Measurements from ENCODE around the gene MTCP1.

MTCP1 gene

GRCh38 chrX:155053656-155054055, 17.3 kb downstream of the MTCP1 start:
- no peaks in the 10 kb centered on the region for H3K36me3 ChIP-seq
- no peak overlapping the region for H3K27ac ChIP-seq
- TF ChIP-seq, protein P1, sequence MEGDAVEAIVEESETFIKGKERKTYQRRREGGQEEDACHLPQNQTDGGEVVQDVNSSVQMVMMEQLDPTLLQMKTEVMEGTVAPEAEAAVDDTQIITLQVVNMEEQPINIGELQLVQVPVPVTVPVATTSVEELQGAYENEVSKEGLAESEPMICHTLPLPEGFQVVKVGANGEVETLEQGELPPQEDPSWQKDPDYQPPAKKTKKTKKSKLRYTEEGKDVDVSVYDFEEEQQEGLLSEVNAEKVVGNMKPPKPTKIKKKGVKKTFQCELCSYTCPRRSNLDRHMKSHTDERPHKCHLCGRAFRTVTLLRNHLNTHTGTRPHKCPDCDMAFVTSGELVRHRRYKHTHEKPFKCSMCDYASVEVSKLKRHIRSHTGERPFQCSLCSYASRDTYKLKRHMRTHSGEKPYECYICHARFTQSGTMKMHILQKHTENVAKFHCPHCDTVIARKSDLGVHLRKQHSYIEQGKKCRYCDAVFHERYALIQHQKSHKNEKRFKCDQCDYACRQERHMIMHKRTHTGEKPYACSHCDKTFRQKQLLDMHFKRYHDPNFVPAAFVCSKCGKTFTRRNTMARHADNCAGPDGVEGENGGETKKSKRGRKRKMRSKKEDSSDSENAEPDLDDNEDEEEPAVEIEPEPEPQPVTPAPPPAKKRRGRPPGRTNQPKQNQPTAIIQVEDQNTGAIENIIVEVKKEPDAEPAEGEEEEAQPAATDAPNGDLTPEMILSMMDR (IDR thresholded peaks at IDR 0.05), result no peak
- no peaks in the 10 kb centered on the region for H3K9me3 ChIP-seq
- H3K4me1 ChIP-seq (ENCODE audit: control insufficient read depth in 1 of 2, insufficient read depth in 1 of 2, low read depth in 1 of 2, low read length in 1 of 2), result peaks cover 6 to 7% of the 10 kb centered on the region in 2 experiments
- no peak overlapping the region for H3K4me3 ChIP-seq (ENCODE audit: low read depth in 1 of 2, low read length in 1 of 2)
- no peaks in the 10 kb centered on the region for H3K27me3 ChIP-seq

GRCh38 chrX:155052738-155053498, 18.0 kb downstream of the MTCP1 start:
- Histone ChIP-seq H3K4me3 (ENCODE audit: low read depth in 1 of 2, low read length in 1 of 2) (no peak overlapping the region), H3K27me3 (no peaks in the 10 kb centered on the region), H3K9me3 (no peaks in the 10 kb centered on the region), H3K27ac (no peak overlapping the region), H3K36me3 (no peaks in the 10 kb centered on the region), H3K4me1 (ENCODE audit: control insufficient read depth in 1 of 2, insufficient read depth in 1 of 2, low read depth in 1 of 2, low read length in 1 of 2) (peaks cover 6 to 7% of the 10 kb centered on the region in 2 experiments)
- TF ChIP-seq, protein P1 (IDR thresholded peaks at IDR 0.05), result no peak

DNA sequence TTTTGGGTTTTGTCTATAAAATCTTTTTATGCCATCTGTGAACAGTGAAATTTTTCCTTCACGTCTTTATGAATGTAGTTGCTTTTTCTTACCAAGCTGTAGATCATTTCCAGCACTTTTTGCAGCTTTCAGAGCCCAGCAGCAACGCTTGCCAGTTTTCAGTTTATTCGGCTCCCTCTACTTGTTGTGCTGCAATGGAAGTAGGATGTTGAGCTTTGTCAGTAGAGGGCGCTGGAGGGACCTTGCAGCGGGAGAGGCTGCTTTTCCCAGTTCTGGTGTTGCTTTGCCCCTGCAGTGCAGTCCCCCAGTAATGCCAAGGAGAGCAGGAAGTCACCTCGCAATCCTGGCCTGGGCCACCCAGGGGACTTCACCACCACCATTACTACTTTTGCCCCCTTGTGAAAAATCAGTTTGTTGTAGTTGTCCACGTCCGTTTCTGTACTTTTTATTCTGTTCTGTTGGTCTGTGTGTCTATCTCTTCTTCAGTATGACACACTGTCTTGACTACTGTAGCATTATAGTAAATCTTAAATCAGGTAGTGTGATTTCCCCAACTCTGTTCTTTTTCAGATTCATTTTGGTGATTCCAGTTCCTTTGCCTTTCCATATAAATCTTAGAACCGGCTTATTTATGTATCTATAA, 21.8 kb downstream of the MTCP1 start:
- Histone ChIP-seq H3K27me3 (no peaks in the 10 kb centered on the region), H3K4me3 (ENCODE audit: low read depth in 1 of 2, low read length in 1 of 2) (no peak overlapping the region), H3K4me1 (ENCODE audit: control insufficient read depth in 1 of 2, insufficient read depth in 1 of 2, low read depth in 1 of 2, low read length in 1 of 2) (no peaks in the 10 kb centered on the region), H3K27ac (no peak overlapping the region), H3K9me3 (no peaks in the 10 kb centered on the region), H3K36me3 (no peaks in the 10 kb centered on the region)
- TF ChIP-seq, protein P1 (IDR thresholded peaks at IDR 0.05), result peak; percentile 41

DNA sequence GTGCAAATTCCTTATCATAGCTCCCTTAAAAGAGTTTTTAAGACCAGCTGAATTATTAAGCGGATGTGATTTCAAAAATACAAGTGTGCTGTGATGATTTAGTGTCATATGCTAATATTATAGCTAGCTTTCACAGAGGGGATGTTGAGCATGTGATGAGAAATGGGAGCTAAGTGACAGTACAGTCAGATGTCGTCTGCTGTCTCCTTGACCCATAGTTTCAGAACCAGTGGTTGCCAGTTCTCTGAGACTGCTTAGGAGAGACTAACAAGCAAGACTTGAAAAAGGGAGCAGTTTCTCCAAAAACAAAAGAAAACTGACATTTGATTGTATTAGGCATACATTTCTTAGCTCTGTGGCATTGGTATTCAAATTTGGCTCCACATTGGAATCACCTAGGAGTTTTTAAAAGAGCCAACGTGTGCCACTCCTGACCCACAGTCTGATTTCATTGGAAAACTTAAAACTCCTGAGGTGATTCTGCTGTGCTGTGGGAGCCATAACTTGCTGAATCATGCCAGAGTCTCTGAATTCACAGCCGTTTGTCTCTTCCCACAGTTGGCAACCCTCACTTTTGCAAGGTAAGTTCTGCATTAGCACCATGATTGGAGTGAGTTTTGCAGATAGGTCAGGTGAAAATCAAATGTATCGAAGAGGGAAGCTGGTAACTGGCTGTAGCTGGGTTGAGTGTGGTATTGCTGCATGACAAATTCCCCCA, 24.0 kb downstream of the MTCP1 start:
- Histone ChIP-seq H3K9me3 (no peaks in the 10 kb centered on the region), H3K4me3 (ENCODE audit: low read depth in 1 of 2, low read length in 1 of 2) (no peak overlapping the region), H3K27ac (no peak overlapping the region), H3K4me1 (ENCODE audit: control insufficient read depth in 1 of 2, insufficient read depth in 1 of 2, low read depth in 1 of 2, low read length in 1 of 2) (no peaks in the 10 kb centered on the region), H3K27me3 (no peaks in the 10 kb centered on the region), H3K36me3 (no peaks in the 10 kb centered on the region)
- TF ChIP-seq, protein P1 (IDR thresholded peaks at IDR 0.05), result no peak

GRCh38 chrX:155046129-155046810, 24.7 kb downstream of the MTCP1 start:
- H3K36me3 ChIP-seq, result no peaks in the 10 kb centered on the region
- H3K4me3 ChIP-seq (ENCODE audit: low read depth in 1 of 2, low read length in 1 of 2), result no peak overlapping the region
- H3K27ac ChIP-seq, result no peak overlapping the region
- no peaks in the 10 kb centered on the region for H3K9me3 ChIP-seq
- TF ChIP-seq, protein P1 (IDR thresholded peaks at IDR 0.05), result no peak
- no peaks in the 10 kb centered on the region for H3K4me1 ChIP-seq (ENCODE audit: control insufficient read depth in 1 of 2, insufficient read depth in 1 of 2, low read depth in 1 of 2, low read length in 1 of 2)
- H3K27me3 ChIP-seq, result no peaks in the 10 kb centered on the region
